K562 (cell line): ENCODE data around the gene JAKMIP1.

Experiments used
- EZH2 ChIP-seq: IDR thresholded peaks from 2 replicates; pipeline ENCODE4 v1.6.1; 2012; ENCODE audit warnings: low read depth, mild to moderate bottlenecking, inconsistent platforms, low read length, borderline replicate concordance
- ZNF75A ChIP-seq: fragments of 450-650 bp; formaldehyde crosslinking; IDR thresholded peaks from 2 replicates; pipeline ENCODE4 v1.4.0; 2020; ENCODE audit warnings: mild to moderate bottlenecking
- TF ChIP-seq, protein P1 (sequence below): sonication (generic); formaldehyde crosslinking; IDR thresholded peaks from 2 replicates; pipeline ENCODE4 v1.8.1; 2023; ENCODE audit warnings: mild to moderate bottlenecking, missing genetic modification reagents
- TF ChIP-seq, protein P2 (sequence below), 3 experiments: IDR thresholded peaks in 2 of 3; conservative IDR thresholded peaks in 1 of 3; 2 replicates each; pipeline ENCODE4 v1.5.1; 2011 to 2012; ENCODE audit warnings: low read length in 3 of 3, mild to moderate bottlenecking in 3 of 3, control low read depth in 2 of 3, improper control_type of control experiment in 1 of 3, inconsistent platforms in 1 of 3, low read depth in 1 of 3, mixed read lengths in 1 of 3, moderate library complexity in 1 of 3; ENCODE audit not compliant: insufficient read depth in 2 of 3

DNA sequence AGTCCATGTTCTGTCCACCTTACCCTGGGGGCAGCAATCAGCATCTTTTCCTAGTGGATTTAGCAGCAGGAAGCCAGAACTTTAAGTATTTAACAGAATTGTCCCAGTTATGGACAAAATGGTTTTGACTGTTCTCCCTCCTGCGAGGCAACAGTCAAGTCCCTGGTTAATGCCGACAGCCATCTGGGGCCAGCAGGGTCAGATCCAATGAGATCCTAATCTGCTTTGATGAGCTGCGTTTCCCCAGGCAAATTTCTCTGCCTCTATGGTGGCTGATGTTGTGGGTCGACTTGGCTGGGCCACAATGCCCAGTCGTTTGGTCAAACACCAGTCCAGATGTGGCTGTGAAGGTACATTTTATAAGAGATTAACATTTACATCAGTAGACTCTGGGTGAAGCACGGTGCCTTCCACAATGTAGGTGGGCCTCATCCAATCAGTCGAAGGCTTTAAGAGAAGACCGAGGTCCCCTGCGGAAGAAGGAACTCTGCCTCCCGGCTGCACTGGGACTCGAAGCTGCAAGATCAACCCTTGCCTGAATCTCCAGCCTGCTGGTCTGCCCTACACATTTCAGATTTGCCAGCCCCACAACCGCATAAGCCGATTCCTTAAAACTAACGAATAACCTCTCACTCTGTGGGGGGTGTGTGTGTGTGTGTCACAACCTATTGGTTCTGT lies 93.1 kb downstream of the JAKMIP1 start:
- TF ChIP-seq EZH2 (no peak), ZNF75A (CRISPR knock-in tag) (no peak)
- TF ChIP-seq, protein P1, sequence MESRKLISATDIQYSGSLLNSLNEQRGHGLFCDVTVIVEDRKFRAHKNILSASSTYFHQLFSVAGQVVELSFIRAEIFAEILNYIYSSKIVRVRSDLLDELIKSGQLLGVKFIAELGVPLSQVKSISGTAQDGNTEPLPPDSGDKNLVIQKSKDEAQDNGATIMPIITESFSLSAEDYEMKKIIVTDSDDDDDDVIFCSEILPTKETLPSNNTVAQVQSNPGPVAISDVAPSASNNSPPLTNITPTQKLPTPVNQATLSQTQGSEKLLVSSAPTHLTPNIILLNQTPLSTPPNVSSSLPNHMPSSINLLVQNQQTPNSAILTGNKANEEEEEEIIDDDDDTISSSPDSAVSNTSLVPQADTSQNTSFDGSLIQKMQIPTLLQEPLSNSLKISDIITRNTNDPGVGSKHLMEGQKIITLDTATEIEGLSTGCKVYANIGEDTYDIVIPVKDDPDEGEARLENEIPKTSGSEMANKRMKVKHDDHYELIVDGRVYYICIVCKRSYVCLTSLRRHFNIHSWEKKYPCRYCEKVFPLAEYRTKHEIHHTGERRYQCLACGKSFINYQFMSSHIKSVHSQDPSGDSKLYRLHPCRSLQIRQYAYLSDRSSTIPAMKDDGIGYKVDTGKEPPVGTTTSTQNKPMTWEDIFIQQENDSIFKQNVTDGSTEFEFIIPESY (CRISPR knock-in tag) = no peak
- TF ChIP-seq, protein P2, sequence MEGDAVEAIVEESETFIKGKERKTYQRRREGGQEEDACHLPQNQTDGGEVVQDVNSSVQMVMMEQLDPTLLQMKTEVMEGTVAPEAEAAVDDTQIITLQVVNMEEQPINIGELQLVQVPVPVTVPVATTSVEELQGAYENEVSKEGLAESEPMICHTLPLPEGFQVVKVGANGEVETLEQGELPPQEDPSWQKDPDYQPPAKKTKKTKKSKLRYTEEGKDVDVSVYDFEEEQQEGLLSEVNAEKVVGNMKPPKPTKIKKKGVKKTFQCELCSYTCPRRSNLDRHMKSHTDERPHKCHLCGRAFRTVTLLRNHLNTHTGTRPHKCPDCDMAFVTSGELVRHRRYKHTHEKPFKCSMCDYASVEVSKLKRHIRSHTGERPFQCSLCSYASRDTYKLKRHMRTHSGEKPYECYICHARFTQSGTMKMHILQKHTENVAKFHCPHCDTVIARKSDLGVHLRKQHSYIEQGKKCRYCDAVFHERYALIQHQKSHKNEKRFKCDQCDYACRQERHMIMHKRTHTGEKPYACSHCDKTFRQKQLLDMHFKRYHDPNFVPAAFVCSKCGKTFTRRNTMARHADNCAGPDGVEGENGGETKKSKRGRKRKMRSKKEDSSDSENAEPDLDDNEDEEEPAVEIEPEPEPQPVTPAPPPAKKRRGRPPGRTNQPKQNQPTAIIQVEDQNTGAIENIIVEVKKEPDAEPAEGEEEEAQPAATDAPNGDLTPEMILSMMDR (IDR thresholded peaks at IDR 0.05 in 2 of 3, conservative IDR thresholded peaks at IDR 0.05 in 1 of 3; ENCODE audit: insufficient read depth in 2 of 3, low read depth in 1 of 3, low read length in 3 of 3) = no peak
